ENCODE measurements around the gene BCKDHA.

BCKDHA gene

GRCh38 chr19:41397086-41398049 is at the start of gene BCKDHA, which contains the start of gene EXOSC5:
Gene BCKDHA (plus strand): TSS chr19:41397818. CDS start chr19:41397828, 10 bp downstream.
Gene EXOSC5 (minus strand): TSS chr19:41397359. CDS start chr19:41397328, 31 bp downstream.
- DNase-seq = peak; percentile 99

- no peak for DNase-seq
Observed at GRCh38 chr19:41350735-41351338, 46.8 kb upstream of the BCKDHA start.

- DNase-seq = no peak
Observed at GRCh38 chr19:41351339-41352245, 46.0 kb upstream of the BCKDHA start.

- DNase-seq = no peak
Observed at GRCh38 chr19:41352279-41352608, 45.4 kb upstream of the BCKDHA start.

- DNase-seq = no peak
Observed at GRCh38 chr19:41352609-41353465, 44.8 kb upstream of the BCKDHA start.

GRCh38 chr19:41353466-41354342 is 43.9 kb upstream of the BCKDHA start, which contains the start of gene TGFB1:
Gene TGFB1 (minus strand): TSS chr19:41353922. CDS start chr19:41353044, 878 bp downstream.
- no peak for DNase-seq

- DNase-seq = no peak
Observed at GRCh38 chr19:41354343-41354953, 43.2 kb upstream of the BCKDHA start.

GRCh38 chr19:41355035-41355434 is 42.6 kb upstream of the BCKDHA start:
- DNase-seq = no peak

- no peak for DNase-seq
Observed at GRCh38 chr19:41355802-41356201, 41.8 kb upstream of the BCKDHA start.

GRCh38 chr19:41356984-41357739 is 40.5 kb upstream of the BCKDHA start:
- no peak for DNase-seq

GRCh38 chr19:41357746-41358145 is 39.9 kb upstream of the BCKDHA start:
- no peak for DNase-seq

GRCh38 chr19:41359741-41360140 is 37.9 kb upstream of the BCKDHA start:
- DNase-seq = no peak

GRCh38 chr19:41362143-41362847 is 35.3 kb upstream of the BCKDHA start:
- no peak for DNase-seq

GRCh38 chr19:41363371-41363752 is 34.3 kb upstream of the BCKDHA start:
- DNase-seq = no peak

GRCh38 chr19:41363753-41364523 is 33.7 kb upstream of the BCKDHA start, which contains the start of gene B9D2:
Gene B9D2 (minus strand): TSS chr19:41364149. CDS start chr19:41363519, 630 bp downstream.
- peak; percentile 96 for DNase-seq

GRCh38 chr19:41364524-41365391 is 32.9 kb upstream of the BCKDHA start:
- DNase-seq = no peak

GRCh38 chr19:41366089-41366488 is 31.5 kb upstream of the BCKDHA start:
- no peak for DNase-seq

All from NCI-H2171 (cell line).